Mesendoderm (in vitro differentiated cells): ENCODE measurements around the gene HOXD4.

Experiments
- DNase-seq: peaks from one replicate; pipeline ENCODE4 v3.0.0; 2013
- H2AK5ac ChIP-seq: 2 replicates; pipeline ENCODE4 v1.6.1; 2013; ENCODE audit warnings: low read length, inconsistent platforms
- H2BK120ac ChIP-seq: 2 replicates; pipeline ENCODE4 v1.6.1; 2013; ENCODE audit warnings: low read depth, mild to moderate bottlenecking, low read length, moderate library complexity, mixed read lengths
- H2BK15ac ChIP-seq: replicated peaks from 2 replicates; pipeline ENCODE4 v1.6.1; 2013; ENCODE audit warnings: low read depth, mild to moderate bottlenecking, moderate library complexity
- H2BK5ac ChIP-seq: 2 replicates; pipeline ENCODE4 v1.6.1; 2013; ENCODE audit warnings: low read length, inconsistent platforms
- H3K18ac ChIP-seq: 2 replicates; pipeline ENCODE4 v1.6.1; 2013; ENCODE audit warnings: mild to moderate bottlenecking, low read length, mixed read lengths
- H3K23ac ChIP-seq: one replicate; pipeline ENCODE4 v1.6.1; 2013; ENCODE audit warnings: low read length
- H3K27ac ChIP-seq: 2 replicates; pipeline ENCODE4 v1.5.1; 2013; ENCODE audit warnings: low read depth, mild to moderate bottlenecking, inconsistent platforms, low read length, moderate library complexity
- H3K27me3 ChIP-seq: 2 replicates; pipeline ENCODE4 v1.6.1; 2013; ENCODE audit warnings: low read length, control low read depth, mild to moderate bottlenecking, inconsistent platforms; ENCODE audit not compliant: insufficient read depth, poor library complexity
- H3K36me3 ChIP-seq: 2 replicates; pipeline ENCODE4 v1.6.1; 2013; ENCODE audit warnings: low read length, inconsistent platforms; ENCODE audit not compliant: control insufficient read depth, insufficient read depth
- H3K4ac ChIP-seq: one replicate; pipeline ENCODE4 v1.6.1; 2013; ENCODE audit warnings: low read depth, mild to moderate bottlenecking, low read length, moderate library complexity
- H3K4me1 ChIP-seq: 2 replicates; pipeline ENCODE4 v1.6.1; 2013; ENCODE audit warnings: low read depth, low read length, inconsistent platforms; ENCODE audit not compliant: control insufficient read depth
- H3K4me2 ChIP-seq: 2 replicates; pipeline ENCODE4 v1.6.1; 2013; ENCODE audit warnings: low read length
- H3K4me3 ChIP-seq: 2 replicates; pipeline ENCODE4 v1.5.1; 2013; ENCODE audit warnings: mild to moderate bottlenecking, low read length
- H3K56ac ChIP-seq: one replicate; pipeline ENCODE4 v1.6.1; 2013; ENCODE audit warnings: low read length
- H3K79me1 ChIP-seq: 2 replicates; pipeline ENCODE4 v1.6.1; 2013; ENCODE audit warnings: low read length, inconsistent platforms
- H3K79me2 ChIP-seq: 2 replicates; pipeline ENCODE4 v1.6.1; 2013; ENCODE audit warnings: mild to moderate bottlenecking, low read length; ENCODE audit not compliant: control insufficient read depth, insufficient read depth
- H3K9ac ChIP-seq: 2 replicates; pipeline ENCODE4 v1.6.1; 2013; ENCODE audit warnings: low read length, inconsistent platforms
- H4K5ac ChIP-seq: one replicate; pipeline ENCODE4 v1.6.1; 2013; ENCODE audit warnings: low read length
- H4K8ac ChIP-seq: one replicate; pipeline ENCODE4 v1.6.1; 2013; ENCODE audit warnings: low read depth, mild to moderate bottlenecking, control low read depth, low read length, moderate library complexity
- WGBS: extraction: QIAGEN DNeasy Blood & Tissue Kit; methylation state at CpG from one replicate; pipeline ENCODE4 v1.1.7; 2013; ENCODE audit warnings: low lambda C conversion rate, missing lambda C conversion rate; ENCODE audit not compliant: insufficient coverage; ENCODE audit errors: extremely low coverage; 5-methylcytosine and 5-hydroxymethylcytosine counted together

HOXD4 gene

DNA sequence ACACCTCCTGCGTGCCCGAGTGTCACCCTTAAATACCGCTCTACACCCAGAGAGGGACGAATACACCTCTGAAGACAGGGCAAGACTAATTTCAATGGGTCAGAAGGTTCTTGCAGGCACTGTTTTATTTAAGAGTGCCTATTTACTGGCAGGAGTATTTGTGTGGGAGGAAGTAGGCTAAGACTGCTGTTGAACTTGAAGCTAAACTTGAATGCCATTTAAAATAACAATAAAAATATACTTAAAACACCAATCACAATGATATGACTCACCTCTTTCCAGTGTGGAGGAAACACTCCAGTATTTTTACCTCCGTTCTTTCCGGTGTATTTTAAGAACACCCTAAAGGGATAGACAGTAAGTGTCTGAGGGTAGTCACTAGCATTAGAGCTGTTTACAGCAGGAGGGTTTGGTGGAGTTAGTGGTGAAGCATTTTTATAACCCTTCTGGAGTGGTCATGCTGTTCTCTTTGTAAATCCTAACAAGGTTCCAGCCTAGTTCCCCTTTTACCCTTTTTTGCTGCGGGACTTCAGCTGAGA, 27.5 kb downstream of the HOXD4 start:
- Histone ChIP-seq H4K8ac (no peak overlapping the region), H3K79me1 (no peaks in the 10 kb centered on the region), H2BK15ac (no peak overlapping the region), H3K27me3 (peaks cover 51% of the 10 kb centered on the region), H3K36me3 (no peaks in the 10 kb centered on the region), H3K23ac (no peak overlapping the region), H3K56ac (peak overlapping the region; percentile 19), H3K4ac (no peak overlapping the region), H2AK5ac (no peak overlapping the region), H3K27ac (no peak overlapping the region), H2BK120ac (no peak overlapping the region), H4K5ac (no peak overlapping the region), H3K4me2 (no peak overlapping the region), H3K18ac (no peak overlapping the region), H3K9ac (no peak overlapping the region), H3K4me1 (peaks cover 2% of the 10 kb centered on the region), H2BK5ac (no peak overlapping the region), H3K79me2 (no peaks in the 10 kb centered on the region), H3K4me3 (no peak overlapping the region)
- WGBS = no CpG with 5 or more reads among the region's 7 CpGs
- DNase-seq = no peak

DNA sequence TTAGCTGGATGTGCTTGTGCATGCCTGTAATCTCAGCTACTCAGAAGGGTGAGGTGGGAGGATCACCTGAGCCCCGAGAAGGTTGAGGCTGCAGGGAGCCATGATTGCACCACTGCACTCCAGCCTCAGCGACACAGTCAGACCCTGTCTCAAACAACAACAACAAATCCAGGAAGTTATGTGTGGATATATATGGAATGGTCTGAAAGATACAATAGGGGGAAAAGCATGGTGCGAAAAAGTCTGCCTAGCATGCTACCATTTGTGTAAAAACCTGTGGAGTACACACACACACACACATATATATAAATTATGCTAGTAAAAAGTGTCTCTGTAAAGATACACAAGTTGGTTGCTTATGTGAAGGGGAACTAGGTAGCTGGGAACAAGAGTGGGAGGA, 30.2 kb downstream of the HOXD4 start:
- no CpG with 5 or more reads among the region's 3 CpGs for WGBS
- H3K9ac ChIP-seq = no peak overlapping the region
- H4K8ac ChIP-seq = no peak overlapping the region
- no peak overlapping the region for H3K23ac ChIP-seq
- no peaks in the 10 kb centered on the region for H3K79me1 ChIP-seq
- DNase-seq = no peak
- H2BK15ac ChIP-seq = no peak overlapping the region
- H3K4me3 ChIP-seq = no peak overlapping the region
- H2BK120ac ChIP-seq = no peak overlapping the region
- no peak overlapping the region for H2AK5ac ChIP-seq
- no peak overlapping the region for H3K18ac ChIP-seq
- peaks cover 2% of the 10 kb centered on the region for H3K4me1 ChIP-seq
- H3K4ac ChIP-seq = no peak overlapping the region
- H3K36me3 ChIP-seq = no peaks in the 10 kb centered on the region
- H3K4me2 ChIP-seq = no peak overlapping the region
- peaks cover 37% of the 10 kb centered on the region for H3K27me3 ChIP-seq
- H2BK5ac ChIP-seq = no peak overlapping the region
- H3K79me2 ChIP-seq = no peaks in the 10 kb centered on the region
- H3K56ac ChIP-seq = no peak overlapping the region
- H4K5ac ChIP-seq = no peak overlapping the region
- no peak overlapping the region for H3K27ac ChIP-seq

DNA sequence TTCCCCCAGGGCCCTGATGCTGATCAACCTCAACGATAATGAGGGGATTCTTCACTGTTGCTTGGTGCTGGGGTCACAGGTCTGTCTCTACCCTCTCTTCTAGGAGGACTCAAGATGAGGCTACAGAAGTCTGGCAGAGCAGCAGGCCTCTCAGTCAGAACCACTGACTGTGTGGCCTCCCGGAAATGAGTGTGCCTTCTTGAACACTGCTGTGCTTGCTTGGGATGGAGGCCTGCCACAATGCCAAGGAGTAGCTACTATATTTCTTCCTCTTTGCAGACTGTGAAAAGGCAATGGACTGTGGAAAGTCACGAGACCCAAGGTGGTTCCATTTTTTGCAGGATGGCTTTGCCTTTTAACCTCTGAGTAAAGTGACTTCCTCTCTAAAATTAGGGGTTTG, 31.3 kb downstream of the HOXD4 start:
- Histone ChIP-seq H3K36me3 (no peaks in the 10 kb centered on the region), H3K18ac (no peak overlapping the region), H3K27me3 (peaks cover 36% of the 10 kb centered on the region), H3K4ac (no peak overlapping the region), H2BK15ac (no peak overlapping the region), H3K23ac (no peak overlapping the region), H3K27ac (no peak overlapping the region), H3K79me2 (no peaks in the 10 kb centered on the region), H4K5ac (no peak overlapping the region), H3K4me2 (no peak overlapping the region), H4K8ac (no peak overlapping the region), H3K4me3 (no peak overlapping the region), H3K9ac (no peak overlapping the region), H3K4me1 (peaks cover 4% of the 10 kb centered on the region), H2BK5ac (no peak overlapping the region), H2AK5ac (no peak overlapping the region), H2BK120ac (no peak overlapping the region), H3K56ac (no peak overlapping the region), H3K79me1 (no peaks in the 10 kb centered on the region)
- no peak for DNase-seq
- no CpG with 5 or more reads among the region's 3 CpGs for WGBS

DNA sequence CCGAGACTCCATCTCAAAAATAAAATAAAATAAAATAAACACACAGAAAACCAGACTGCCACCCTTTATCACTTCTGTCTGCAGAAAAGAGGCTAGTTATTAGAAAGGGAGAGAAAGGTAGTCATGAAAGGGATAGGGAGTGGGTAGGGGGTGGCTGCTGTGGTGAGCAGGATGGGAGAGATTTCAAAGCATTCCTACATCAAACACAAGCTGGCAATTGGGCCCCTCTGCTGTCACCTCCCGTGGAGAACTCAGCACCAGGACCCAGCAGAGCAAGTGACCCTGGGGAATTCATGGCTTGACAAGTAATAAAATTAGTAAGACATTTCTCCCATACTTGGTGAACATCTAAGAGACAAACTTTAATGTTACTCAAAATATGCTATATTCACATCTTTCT, 33.4 kb downstream of the HOXD4 start:
- Histone ChIP-seq H2BK120ac (no peak overlapping the region), H3K4me2 (no peak overlapping the region), H3K18ac (no peak overlapping the region), H2AK5ac (no peak overlapping the region), H4K5ac (no peak overlapping the region), H2BK15ac (no peak overlapping the region), H3K27ac (no peak overlapping the region), H3K4ac (no peak overlapping the region), H4K8ac (no peak overlapping the region), H3K9ac (no peak overlapping the region), H2BK5ac (no peak overlapping the region), H3K36me3 (no peaks in the 10 kb centered on the region), H3K4me1 (peaks cover 7% of the 10 kb centered on the region), H3K27me3 (peaks cover 38% of the 10 kb centered on the region), H3K56ac (no peak overlapping the region), H3K23ac (no peak overlapping the region), H3K79me2 (no peaks in the 10 kb centered on the region), H3K79me1 (no peaks in the 10 kb centered on the region), H3K4me3 (no peak overlapping the region)
- no peak for DNase-seq
- no CpG with 5 or more reads among the region's 2 CpGs for WGBS

DNA sequence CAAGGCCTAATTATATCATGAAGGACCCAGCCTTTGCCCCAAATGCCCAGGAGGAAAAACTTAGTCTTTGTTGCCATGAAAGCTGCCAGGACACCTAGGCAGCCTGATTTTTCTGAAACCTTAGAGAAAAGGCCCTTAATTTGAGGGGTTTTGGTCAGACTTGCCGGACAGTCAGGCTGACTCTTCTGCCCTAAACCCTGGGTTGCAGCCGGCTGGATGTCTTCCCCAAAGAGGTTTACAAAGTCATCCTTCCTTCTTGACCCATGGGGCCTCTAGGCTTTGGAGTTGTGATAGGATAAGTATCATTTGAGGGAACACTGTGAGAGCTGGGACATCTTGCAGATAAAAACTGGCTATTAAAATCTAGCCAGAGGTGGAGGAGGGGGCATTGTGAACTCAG, 34.7 kb downstream of the HOXD4 start:
- Histone ChIP-seq H3K4me3 (no peak overlapping the region), H4K8ac (no peak overlapping the region), H3K27me3 (peaks cover 35% of the 10 kb centered on the region), H3K56ac (no peak overlapping the region), H2BK15ac (no peak overlapping the region), H3K36me3 (no peaks in the 10 kb centered on the region), H3K4me2 (no peak overlapping the region), H3K79me2 (no peaks in the 10 kb centered on the region), H3K4ac (no peak overlapping the region), H3K18ac (no peak overlapping the region), H2AK5ac (no peak overlapping the region), H3K27ac (no peak overlapping the region), H4K5ac (no peak overlapping the region), H2BK5ac (no peak overlapping the region), H3K9ac (no peak overlapping the region), H3K79me1 (no peaks in the 10 kb centered on the region), H2BK120ac (no peak overlapping the region), H3K23ac (no peak overlapping the region), H3K4me1 (peaks cover 7% of the 10 kb centered on the region)
- no peak for DNase-seq
- no CpG with 5 or more reads among the region's 2 CpGs for WGBS

DNA sequence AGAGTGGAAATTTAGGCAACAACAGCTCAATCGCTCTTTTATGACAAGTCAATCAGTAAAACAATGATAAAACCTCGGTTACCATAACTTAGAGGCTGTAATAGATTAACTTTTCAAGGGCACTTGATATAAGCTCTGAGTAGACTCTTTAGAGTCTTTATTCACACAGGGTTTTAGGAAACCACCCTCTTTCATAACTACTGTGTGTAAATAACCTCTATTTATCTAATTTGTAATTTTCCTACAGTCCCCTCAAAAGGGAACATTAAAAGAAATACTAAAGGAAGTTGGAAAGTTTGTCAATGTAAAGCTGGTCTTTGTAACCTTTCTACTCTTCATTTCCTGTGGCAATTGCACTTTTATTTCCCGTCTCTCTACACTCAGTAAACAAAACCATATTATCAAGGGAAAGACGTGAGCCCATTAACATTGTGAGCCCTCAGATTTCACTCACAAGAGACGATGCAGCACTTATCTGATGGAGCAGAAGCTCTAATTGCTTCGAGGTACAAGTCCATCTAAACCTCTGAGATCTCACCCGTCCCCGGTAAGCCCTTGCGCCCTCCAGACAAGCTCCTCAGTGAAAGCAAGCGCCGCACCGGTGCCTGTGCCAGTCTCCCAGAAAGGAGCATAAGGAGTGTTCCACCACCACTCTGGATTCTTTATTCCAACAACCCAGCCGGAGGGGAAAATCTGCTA, 36.0 kb downstream of the HOXD4 start:
- H2BK120ac ChIP-seq = no peak overlapping the region
- no peaks in the 10 kb centered on the region for H3K79me1 ChIP-seq
- no peak for DNase-seq
- H3K4me1 ChIP-seq = peaks cover 7% of the 10 kb centered on the region
- no peak overlapping the region for H4K8ac ChIP-seq
- peaks cover 32% of the 10 kb centered on the region for H3K27me3 ChIP-seq
- no peak overlapping the region for H3K4ac ChIP-seq
- H2BK5ac ChIP-seq = no peak overlapping the region
- H3K4me3 ChIP-seq = no peak overlapping the region
- no peak overlapping the region for H2BK15ac ChIP-seq
- no CpG with 5 or more reads among the region's 13 CpGs for WGBS
- no peak overlapping the region for H2AK5ac ChIP-seq
- H3K4me2 ChIP-seq = peak overlapping the region; percentile 45
- no peak overlapping the region for H3K9ac ChIP-seq
- H3K27ac ChIP-seq = no peak overlapping the region
- H3K18ac ChIP-seq = no peak overlapping the region
- H3K56ac ChIP-seq = peak overlapping the region; percentile 35
- no peak overlapping the region for H3K23ac ChIP-seq
- H3K36me3 ChIP-seq = no peaks in the 10 kb centered on the region
- no peaks in the 10 kb centered on the region for H3K79me2 ChIP-seq
- no peak overlapping the region for H4K5ac ChIP-seq
